NB4 (cell line): ENCODE data around the gene RRM2.

ENCODE experiments used
- CTCF ChIP-seq: IDR thresholded peaks from one replicate; pipeline ENCODE4 v1.5.1; 2012; ENCODE audit warnings: low read depth, low read length
- TF ChIP-seq, protein P1 (sequence below): IDR thresholded peaks from 2 replicates; pipeline ENCODE4 v1.6.1; 2011; ENCODE audit warnings: low read depth, low read length

- TF ChIP-seq CTCF: no peak
- TF ChIP-seq, protein P1, sequence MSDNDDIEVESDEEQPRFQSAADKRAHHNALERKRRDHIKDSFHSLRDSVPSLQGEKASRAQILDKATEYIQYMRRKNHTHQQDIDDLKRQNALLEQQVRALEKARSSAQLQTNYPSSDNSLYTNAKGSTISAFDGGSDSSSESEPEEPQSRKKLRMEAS: no peak
Measured at GRCh38 chr2:10145519-10146357, 23.2 kb downstream of the RRM2 start.
